Amniotic stem cell (primary cell): ENCODE results near the gene NMRK2.
A peak's percentile ranks its signal among the peaks of the same experiment; 100 is the strongest.

Experiments
- DNase-seq: peaks from one replicate; lab custom pipeline; 2025; lab: John Stamatoyannopoulos, UW

Gene NMRK2

GRCh38 chr19:3981736-3982681 lies 49.1 kb downstream of the NMRK2 start:
- no peak for DNase-seq

- peak; percentile 31 for DNase-seq
Measured at GRCh38 chr19:3982701-3983541, 50.1 kb downstream of the NMRK2 start.

DNA sequence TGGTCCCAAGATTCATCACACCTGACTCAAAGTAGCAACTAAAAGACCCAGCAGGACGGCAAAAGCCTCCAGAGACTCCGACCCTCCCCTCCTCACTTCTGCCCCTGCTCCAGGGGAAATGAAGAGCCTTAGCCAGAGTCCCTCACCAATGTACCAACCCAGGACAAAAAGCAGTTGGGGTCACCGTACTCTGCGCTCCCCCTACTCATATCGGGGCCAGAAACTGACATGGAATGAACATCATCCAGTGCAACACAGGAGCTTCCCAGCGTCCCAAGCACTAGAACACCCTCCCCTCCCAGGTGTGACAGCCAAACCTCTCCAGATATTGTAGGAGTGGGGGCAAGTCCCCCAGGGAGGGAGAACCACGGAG lies 50.7 kb downstream of the NMRK2 start:
- DNase-seq: no peak

- peak; percentile 27 for DNase-seq
Measured at GRCh38 chr19:3983936-3984583, 51.2 kb downstream of the NMRK2 start.

DNA sequence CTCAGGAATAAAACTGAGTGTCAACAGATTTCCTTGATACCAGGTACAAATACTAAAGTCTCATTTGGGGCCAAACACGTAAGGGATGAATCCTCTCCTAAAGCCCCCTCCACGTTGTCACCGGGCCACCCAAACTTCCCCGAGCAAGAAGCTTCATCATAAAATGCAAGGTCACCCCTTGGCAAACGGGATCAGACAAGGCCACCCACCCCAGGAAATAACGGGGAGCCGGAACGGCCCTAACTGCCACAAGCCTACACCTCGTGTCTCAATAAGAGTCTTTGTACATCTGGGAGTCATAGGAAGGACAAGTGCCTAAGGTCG lies 51.7 kb downstream of the NMRK2 start:
- DNase-seq: no peak

DNA sequence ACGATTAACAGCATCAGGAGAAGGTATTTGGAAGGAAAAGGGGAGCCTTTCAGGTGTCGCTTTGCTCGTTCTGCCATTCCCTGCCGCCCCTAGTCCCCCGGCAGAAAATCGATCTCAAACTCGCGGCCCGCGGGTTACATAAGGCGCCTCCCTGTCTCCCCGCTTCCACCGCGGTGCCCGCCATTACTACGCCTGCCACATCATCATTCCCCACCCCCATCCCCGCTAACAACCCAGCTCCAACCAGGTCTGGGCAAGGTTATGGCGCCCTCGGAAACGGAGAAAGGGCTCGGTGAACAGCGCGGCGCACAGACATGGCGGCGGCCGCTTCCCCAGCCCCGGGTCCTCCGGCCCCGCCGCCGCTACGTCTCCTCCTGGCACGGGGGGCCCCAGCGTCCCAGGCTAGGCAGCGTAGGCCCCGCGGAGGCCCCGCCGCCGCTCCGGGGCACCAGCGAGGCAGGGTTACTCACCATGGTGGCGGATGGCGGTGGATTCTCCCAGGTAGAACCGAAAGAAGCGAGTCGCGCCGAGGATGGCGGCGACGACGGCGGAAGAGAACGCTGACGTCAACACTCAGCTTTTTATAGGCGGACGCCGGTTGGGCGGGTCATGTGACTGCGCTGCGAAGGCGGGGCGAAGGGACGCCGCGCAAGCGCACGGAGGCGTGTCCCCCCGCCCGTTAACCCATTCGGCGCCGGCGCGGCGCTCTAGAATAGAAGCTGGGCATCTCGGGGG lies 52.2 kb downstream of the NMRK2 start, which contains the start of gene EEF2:
TSS of gene EEF2 (minus strand) at position 556 of the 735 bp plus-strand sequence. CDS start at position 473, 83 bp downstream.
- peak; percentile 68 for DNase-seq

- DNase-seq: no peak
Measured at GRCh38 chr19:3985643-3986259, 52.9 kb downstream of the NMRK2 start.

DNA sequence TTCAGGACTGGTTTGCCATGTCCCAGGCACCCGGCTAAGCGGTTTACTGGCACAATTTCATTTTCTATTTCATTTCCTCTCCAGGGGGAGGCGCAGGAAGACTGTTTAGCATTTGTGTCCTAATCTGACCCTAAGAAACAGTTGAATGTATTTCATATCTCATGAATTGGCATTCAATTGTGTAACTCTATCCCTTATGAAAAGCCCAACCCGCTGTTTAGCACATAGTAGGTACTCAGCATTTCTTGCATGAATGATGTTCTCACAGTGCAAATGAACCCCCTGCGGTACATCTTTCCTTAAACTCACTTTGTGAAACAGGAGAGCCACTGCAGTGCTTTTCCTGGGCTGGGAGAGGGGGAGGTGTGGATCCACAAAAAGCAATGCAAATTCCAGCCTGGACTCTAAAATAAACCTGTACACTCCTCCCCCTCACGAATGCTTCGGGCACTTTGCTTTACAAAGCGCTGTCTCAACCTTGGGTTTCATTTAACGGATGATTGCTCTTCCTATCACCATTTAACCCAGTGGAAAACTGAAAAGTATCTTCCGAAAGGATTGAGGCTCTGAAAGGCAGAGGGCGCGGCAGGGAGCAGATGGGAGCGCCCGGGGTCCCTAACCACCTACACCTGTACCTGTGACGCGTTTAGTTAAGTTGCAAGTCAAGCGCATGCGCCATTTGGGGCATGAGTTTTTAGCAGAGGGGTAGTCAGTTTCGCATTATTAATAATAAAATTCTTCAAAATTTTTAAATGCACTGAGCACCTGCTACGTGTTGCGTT lies 53.6 kb downstream of the NMRK2 start:
- peak; percentile 70 for DNase-seq

DNA sequence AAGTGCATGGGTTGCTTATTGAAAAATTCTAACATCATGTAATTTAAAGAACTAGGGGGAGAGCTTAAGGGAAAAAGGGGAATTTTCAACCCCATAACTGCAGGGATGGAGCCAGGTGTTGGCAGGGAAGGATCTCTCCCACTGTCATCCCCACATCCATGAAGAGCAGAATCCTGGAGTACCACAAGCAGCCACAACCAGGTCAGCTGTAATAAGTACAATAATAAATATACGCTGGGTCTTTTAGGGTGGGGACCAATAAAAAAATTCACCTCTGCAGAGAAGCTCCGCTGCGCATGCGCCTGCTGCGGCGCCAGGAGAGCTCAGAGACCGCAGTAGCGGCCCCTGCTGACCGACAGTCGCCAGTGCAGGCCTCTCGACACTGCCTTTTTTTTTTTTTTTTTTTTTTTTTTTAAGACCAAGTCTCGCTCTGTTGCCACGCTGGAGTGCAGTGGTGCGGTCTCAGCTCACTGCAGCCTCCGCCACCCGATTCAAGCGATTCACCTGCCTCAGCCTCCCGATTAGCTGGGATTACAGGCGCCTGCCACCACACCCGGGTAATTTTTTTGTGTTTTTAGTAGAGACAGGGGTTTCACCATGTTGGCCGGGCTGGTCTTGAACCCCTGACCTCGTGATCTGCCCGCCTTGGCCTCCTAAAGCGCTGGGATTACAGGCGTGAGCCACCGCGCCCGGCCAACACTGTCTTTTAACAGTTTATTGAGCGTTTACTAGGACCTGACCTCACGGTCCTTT lies 54.9 kb downstream of the NMRK2 start:
- peak; percentile 38 for DNase-seq

GRCh38 chr19:3990815-3991117 lies 57.9 kb downstream of the NMRK2 start:
- no peak for DNase-seq
